KMS-11 (cell line): ENCODE measurements around the gene FOXO6.

Experiments used
- H2AFZ ChIP-seq: fragments of 200-600 bp; sonication (generic); 2 replicates; pipeline ENCODE4 v1.6.1; 2016; ENCODE audit warnings: antibody characterized with exemption, mixed run types, low read depth
- H3K27ac ChIP-seq: fragments of 200-600 bp; sonication (generic); 2 replicates; pipeline ENCODE4 v1.6.1; 2016; ENCODE audit warnings: mild to moderate bottlenecking, mixed run types
- H3K27me3 ChIP-seq: fragments of 200-600 bp; sonication (generic); 2 replicates; pipeline ENCODE4 v1.6.1; 2017; ENCODE audit warnings: mild to moderate bottlenecking, low read depth, mixed run types, moderate library complexity; ENCODE audit not compliant: insufficient read depth
- H3K36me3 ChIP-seq: fragments of 200-600 bp; sonication (generic); 2 replicates; pipeline ENCODE4 v1.6.1; 2017; ENCODE audit warnings: mild to moderate bottlenecking, mixed run types; ENCODE audit not compliant: insufficient read depth
- H3K4me1 ChIP-seq: fragments of 200-600 bp; sonication (generic); 2 replicates; pipeline ENCODE4 v1.6.1; 2016; ENCODE audit warnings: mild to moderate bottlenecking, low read depth, mixed run types; ENCODE audit not compliant: poor library complexity, severe bottlenecking
- H3K4me2 ChIP-seq: fragments of 200-600 bp; sonication (generic); 2 replicates; pipeline ENCODE4 v1.7.0; 2016; ENCODE audit warnings: mild to moderate bottlenecking, mixed run types
- H3K4me3 ChIP-seq: fragments of 200-600 bp; sonication (generic); IDR thresholded peaks from 2 replicates; pipeline ENCODE4 v1.6.1; 2017; ENCODE audit warnings: low read depth, low read length, mixed read lengths; ENCODE audit not compliant: insufficient read depth
- H3K79me2 ChIP-seq: fragments of 200-600 bp; sonication (generic); 2 replicates; pipeline ENCODE4 v1.6.1; 2016; ENCODE audit warnings: low read depth, mixed run types; ENCODE audit not compliant: insufficient read depth
- H3K9ac ChIP-seq: fragments of 200-600 bp; sonication (generic); 2 replicates; pipeline ENCODE4 v1.6.1; 2016; ENCODE audit warnings: mild to moderate bottlenecking, mixed run types
- H4K20me1 ChIP-seq: fragments of 200-600 bp; sonication (generic); 2 replicates; pipeline ENCODE4 v1.6.1; 2016; ENCODE audit warnings: mild to moderate bottlenecking, mixed run types; ENCODE audit not compliant: insufficient read depth
- CTCF ChIP-seq: fragments of 200-600 bp; sonication (generic); conservative IDR thresholded peaks from 2 replicates; pipeline ENCODE4 v1.6.1; 2017; ENCODE audit warnings: low read depth, mild to moderate bottlenecking, antibody characterized with exemption, low read length, moderate library complexity, mixed read lengths

Gene FOXO6

GRCh38 chr1:41372600-41372993, 11.4 kb downstream of the FOXO6 start:
- Histone ChIP-seq H3K4me3 (peak overlapping the region; percentile 46), H3K4me2 (peak overlapping the region; percentile 98), H2AFZ (no peak overlapping the region), H3K4me1 (peaks cover 78% of the 10 kb centered on the region), H3K27me3 (no peaks in the 10 kb centered on the region), H3K36me3 (no peaks in the 10 kb centered on the region), H3K79me2 (peaks cover 19% of the 10 kb centered on the region; the same call in 1 of the 2 replicates), H4K20me1 (no peaks in the 10 kb centered on the region), H3K27ac (peak overlapping the region; percentile 64; the same call in 1 of the 2 replicates), H3K9ac (no peak overlapping the region; the same call in 1 of the 2 replicates)
- no peak for TF ChIP-seq CTCF

- Histone ChIP-seq H3K36me3 (no peaks in the 10 kb centered on the region), H3K27ac (no peak overlapping the region), H3K4me3 (no peak overlapping the region), H3K4me2 (peak overlapping the region; percentile 98), H3K27me3 (no peaks in the 10 kb centered on the region), H3K4me1 (peaks cover 72% of the 10 kb centered on the region), H3K9ac (no peak overlapping the region), H3K79me2 (0 out of 2 replicates have a peak, but pooled peaks cover 13% of the 10 kb centered on the region), H4K20me1 (no peaks in the 10 kb centered on the region), H2AFZ (no peak overlapping the region)
- no peak for TF ChIP-seq CTCF
Measured at GRCh38 chr1:41373373-41373772, 12.1 kb downstream of the FOXO6 start.

- no peak overlapping the region for H3K27ac ChIP-seq
- no peak for TF ChIP-seq CTCF
Measured at GRCh38 chr1:41374711-41375110, 13.5 kb downstream of the FOXO6 start.

GRCh38 chr1:41377397-41377796, 16.2 kb downstream of the FOXO6 start:
- no peak overlapping the region for H2AFZ ChIP-seq
- no peak overlapping the region for H3K4me3 ChIP-seq
- H3K36me3 ChIP-seq = no peaks in the 10 kb centered on the region
- H3K79me2 ChIP-seq = 0 out of 2 replicates have a peak, but pooled peaks cover 5% of the 10 kb centered on the region
- H3K27ac ChIP-seq = no peak overlapping the region
- H3K9ac ChIP-seq = no peak overlapping the region
- peaks cover 42% of the 10 kb centered on the region for H3K4me1 ChIP-seq
- no peak for TF ChIP-seq CTCF
- no peaks in the 10 kb centered on the region for H4K20me1 ChIP-seq
- H3K27me3 ChIP-seq = no peaks in the 10 kb centered on the region
- H3K4me2 ChIP-seq = no peak overlapping the region

More at GRCh38 chr1:41374711-41375110, 13.5 kb downstream of the FOXO6 start:
- Histone ChIP-seq H3K27me3 (no peaks in the 10 kb centered on the region), H3K4me2 (no peak overlapping the region), H3K4me1 (peaks cover 68% of the 10 kb centered on the region), H3K79me2 (0 out of 2 replicates have a peak, but pooled peaks cover 13% of the 10 kb centered on the region), H2AFZ (no peak overlapping the region), H3K4me3 (no peak overlapping the region), H3K36me3 (no peaks in the 10 kb centered on the region), H4K20me1 (no peaks in the 10 kb centered on the region), H3K9ac (no peak overlapping the region)
